ENCODE results near the gene TPRG1. TPM values are rescaled to one million over a fixed set of nuclear protein-coding genes. Genes with fewer than 3 reads are reported as not detected.

Gene TPRG1
- total and polyA plus RNA-seq, 2 of the 8 experiments (the other 6 are each of a cell fraction or from before 2014, with no cell fraction given), result 0.37 to 0.47 TPM

DNA sequence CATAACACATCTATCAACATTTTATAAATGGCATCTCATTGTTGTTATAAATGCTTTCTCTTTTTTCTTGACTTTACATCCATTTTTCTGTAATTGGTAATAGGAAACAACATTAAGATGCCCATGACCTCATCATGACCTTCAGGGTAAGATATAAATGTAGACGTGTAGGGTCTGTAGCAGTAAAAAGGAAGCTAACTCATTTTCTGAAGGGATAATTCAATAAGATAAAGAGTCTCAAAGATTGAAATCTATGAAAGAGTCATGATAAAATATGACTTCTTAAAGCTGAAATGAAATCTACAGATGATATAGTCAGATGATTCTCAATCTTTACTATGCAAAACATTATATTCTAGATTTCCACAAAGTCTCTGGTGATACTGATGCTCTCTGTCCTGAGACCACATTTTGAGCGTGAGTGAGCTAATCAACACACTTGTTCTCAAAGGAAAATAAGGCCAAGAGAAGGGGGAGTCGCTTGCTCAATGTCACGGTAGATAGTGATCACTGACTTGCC is 38.5 kb downstream of the TPRG1 start (continued):
- no peak for TF ChIP-seq SIN3A (conservative IDR thresholded peaks at IDR 0.05 in 1 of 2, IDR thresholded peaks at IDR 0.05 in 1 of 2; ENCODE audit: low read depth in 1 of 2, low read length in 2 of 2)
- no peak for TF ChIP-seq ATF3 (IDR thresholded peaks at IDR 0.05; ENCODE audit: insufficient read depth, low read depth, low read length)
- no peak for TF ChIP-seq CBX5 (IDR thresholded peaks at IDR 0.05; ENCODE audit: low read depth, low read length)
- TF ChIP-seq BCL11A (IDR thresholded peaks at IDR 0.05; ENCODE audit: low read depth in 2 of 2, low read length in 2 of 2), result no peak
- TF ChIP-seq CTBP2 (IDR thresholded peaks at IDR 0.05; ENCODE audit: borderline replicate concordance, insufficient read depth, insufficient read length, low read length), result no peak
- no peak for TF ChIP-seq TEAD4 (IDR thresholded peaks at IDR 0.05; ENCODE audit: low read depth, low read length)
- TF ChIP-seq CEBPB (IDR thresholded peaks at IDR 0.05; ENCODE audit: low read depth, low read length), result no peak

Data from H1 (cell line).